Activated T-cell treated with anti-CD3 and anti-CD28 coated beads, Interleukin-2, amount 50 U/mL, for 24 hours (primary cell): ENCODE data around the gene NGRN.
"Not testable (repeated sequence)": the region's sequence is repeated elsewhere in the genome, so short reads cannot be mapped to it uniquely, and the experiment has no call there.

ENCODE experiments used
- DNase-seq: peaks from one replicate; pipeline ENCODE4 v3.0.0-alpha.2; 2020
- H3K27ac Mint-ChIP-seq: 2 replicates; pipeline ENCODE4 v1.8.0; 2020; ENCODE audit warnings: mild to moderate bottlenecking, mixed read lengths
- H3K27me3 Mint-ChIP-seq: 2 replicates; pipeline ENCODE4 v1.8.0; 2020; ENCODE audit warnings: mixed read lengths
- H3K36me3 Mint-ChIP-seq: 2 replicates; pipeline ENCODE4 v1.8.0; 2020; ENCODE audit warnings: low read depth, mixed read lengths
- H3K4me1 Mint-ChIP-seq: 2 replicates; pipeline ENCODE4 v1.8.0; 2020; ENCODE audit warnings: low read depth, mixed read lengths
- H3K4me3 Mint-ChIP-seq: 2 replicates; pipeline ENCODE4 v1.8.0; 2020; ENCODE audit warnings: mild to moderate bottlenecking, moderate library complexity, mixed read lengths
- H3K9me3 Mint-ChIP-seq: 2 replicates; pipeline ENCODE4 v1.8.0; 2020; ENCODE audit warnings: mixed read lengths

The NGRN gene

DNA sequence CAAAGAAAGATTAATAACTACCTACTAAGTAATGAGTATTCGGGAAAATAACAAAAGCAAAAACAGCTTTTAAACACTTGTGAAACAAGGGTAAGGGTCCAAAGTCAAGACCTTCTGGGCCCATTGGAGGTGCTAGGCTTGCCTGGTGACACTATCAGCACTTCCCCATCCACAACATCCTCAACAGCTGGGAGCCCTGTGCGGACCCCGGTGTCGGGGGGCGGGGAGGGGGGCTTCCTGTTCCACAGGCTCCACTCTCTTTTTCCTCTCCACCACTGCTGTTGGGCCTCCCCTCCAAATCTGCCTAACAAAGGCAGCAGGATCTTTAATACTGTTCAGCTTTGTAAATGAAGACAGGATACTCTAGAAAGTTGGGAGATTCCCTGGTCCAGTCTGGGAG, 21.6 kb downstream of the NGRN start:
- no peaks in the 10 kb centered on the region for H3K4me1 Mint-ChIP-seq
- H3K27ac Mint-ChIP-seq = no peak overlapping the region
- H3K4me3 Mint-ChIP-seq = no peak overlapping the region
- H3K9me3 Mint-ChIP-seq = no peaks in the 10 kb centered on the region
- no peaks in the 10 kb centered on the region for H3K36me3 Mint-ChIP-seq
- no peaks in the 10 kb centered on the region for H3K27me3 Mint-ChIP-seq
- DNase-seq = no peak

DNA sequence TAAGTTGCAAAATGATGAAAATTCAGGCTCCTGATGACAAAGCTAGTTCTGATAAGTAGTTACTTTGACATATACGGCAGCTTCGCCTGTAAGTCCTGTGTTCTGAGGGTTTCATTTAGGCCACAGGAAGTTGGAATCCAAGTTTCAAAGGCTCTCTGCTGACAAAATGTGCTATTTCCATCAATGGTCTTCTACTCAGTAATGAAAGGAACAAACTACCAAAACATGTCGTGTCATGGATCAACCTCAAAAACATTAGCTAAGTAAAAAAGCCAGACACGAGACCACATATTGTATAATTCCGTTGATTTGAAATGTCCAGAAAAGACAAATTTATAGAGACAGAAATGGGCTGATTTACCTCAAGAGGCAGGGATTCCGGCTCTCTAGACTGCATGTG, 22.5 kb downstream of the NGRN start:
- Mint-ChIP-seq H3K27me3 (no peaks in the 10 kb centered on the region), H3K9me3 (no peaks in the 10 kb centered on the region), H3K4me3 (no peak overlapping the region), H3K36me3 (no peaks in the 10 kb centered on the region), H3K27ac (no peak overlapping the region), H3K4me1 (no peaks in the 10 kb centered on the region)
- DNase-seq = no peak

DNA sequence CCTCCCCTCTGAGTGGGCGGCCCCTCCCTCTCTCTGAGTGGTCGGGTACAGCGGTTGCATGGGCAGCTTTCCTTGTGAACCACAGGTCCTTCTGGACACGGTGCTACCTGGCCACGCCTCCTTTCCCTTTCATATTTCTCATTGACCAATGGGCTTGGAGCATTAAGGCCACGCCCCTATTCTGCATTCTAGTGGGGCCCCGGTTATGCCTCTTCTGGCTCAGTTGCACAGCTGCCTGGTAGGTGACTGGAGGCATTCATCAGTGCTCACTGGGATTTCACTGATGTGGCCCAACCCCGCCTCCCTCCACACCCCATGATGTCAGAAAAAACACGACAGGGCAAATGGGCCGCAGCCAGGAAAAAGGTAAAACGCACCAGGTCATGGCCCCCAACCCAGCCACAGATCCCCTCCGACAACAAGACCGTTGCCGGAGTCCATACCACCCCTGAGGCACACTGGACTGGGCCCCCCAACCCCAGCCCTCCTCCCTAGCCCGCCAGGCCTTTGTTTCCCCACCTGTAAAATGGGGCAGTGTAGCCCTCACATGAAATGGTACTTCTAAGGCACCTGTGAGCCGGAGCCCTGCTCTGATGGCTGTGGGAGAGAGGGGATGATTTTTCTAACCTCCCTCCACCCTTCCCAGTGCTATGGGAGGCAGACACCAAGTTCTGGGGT, 26.3 kb downstream of the NGRN start:
- no peak for DNase-seq

DNA sequence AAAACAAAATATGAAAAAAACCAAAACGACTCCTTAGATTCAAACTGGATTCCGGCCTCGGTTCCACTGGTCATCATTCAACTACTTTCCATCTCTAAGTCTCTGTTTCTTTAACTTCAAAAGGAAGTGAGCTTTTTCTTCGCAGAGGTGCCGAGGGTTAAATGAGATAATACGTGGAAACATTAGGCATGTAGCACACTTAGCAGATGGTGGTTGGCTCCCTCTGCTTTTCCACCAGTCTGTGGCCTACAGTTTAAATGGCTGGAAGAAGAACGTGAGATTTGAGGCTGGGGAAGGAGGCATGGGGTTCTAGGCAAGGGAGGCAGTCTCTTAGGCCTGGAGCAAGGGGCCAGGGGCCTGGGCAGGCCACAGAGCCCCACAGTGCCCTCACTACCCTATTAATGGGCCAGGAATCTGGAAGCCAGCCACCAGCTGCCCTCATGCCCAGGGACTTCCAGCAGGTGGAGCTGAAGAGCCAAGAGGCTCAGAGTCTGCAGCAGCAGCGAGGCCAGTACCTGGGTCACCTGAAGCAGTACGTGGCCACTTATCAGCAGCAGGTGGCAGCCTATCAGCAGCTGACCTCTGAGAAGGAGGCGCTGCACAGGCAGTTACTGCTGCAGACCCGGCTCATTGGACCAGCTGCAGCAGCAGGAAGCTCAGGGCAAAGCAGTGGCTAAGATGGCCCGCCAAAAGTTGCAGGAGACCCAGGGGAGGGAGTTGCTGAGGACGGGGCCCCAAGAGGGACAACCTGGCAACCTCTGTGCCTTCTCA, 27.8 kb downstream of the NGRN start:
- H3K4me3 Mint-ChIP-seq, H3K27me3 Mint-ChIP-seq, H3K36me3 Mint-ChIP-seq, H3K9me3 Mint-ChIP-seq, H3K27ac Mint-ChIP-seq: not testable (repeated sequence)
- H3K4me1 Mint-ChIP-seq = peaks cover 11% of the 10 kb centered on the region
- peak; percentile 82 for DNase-seq

More for the DNA sequence above, 26.3 kb downstream of the NGRN start:
- no peak overlapping the region for H3K27ac Mint-ChIP-seq
- H3K4me1 Mint-ChIP-seq = peaks cover 7% of the 10 kb centered on the region
- H3K4me3 Mint-ChIP-seq = no peak overlapping the region
- peaks cover 3% of the 10 kb centered on the region for H3K27me3 Mint-ChIP-seq
- no peaks in the 10 kb centered on the region for H3K9me3 Mint-ChIP-seq
- H3K36me3 Mint-ChIP-seq = no peaks in the 10 kb centered on the region

DNA sequence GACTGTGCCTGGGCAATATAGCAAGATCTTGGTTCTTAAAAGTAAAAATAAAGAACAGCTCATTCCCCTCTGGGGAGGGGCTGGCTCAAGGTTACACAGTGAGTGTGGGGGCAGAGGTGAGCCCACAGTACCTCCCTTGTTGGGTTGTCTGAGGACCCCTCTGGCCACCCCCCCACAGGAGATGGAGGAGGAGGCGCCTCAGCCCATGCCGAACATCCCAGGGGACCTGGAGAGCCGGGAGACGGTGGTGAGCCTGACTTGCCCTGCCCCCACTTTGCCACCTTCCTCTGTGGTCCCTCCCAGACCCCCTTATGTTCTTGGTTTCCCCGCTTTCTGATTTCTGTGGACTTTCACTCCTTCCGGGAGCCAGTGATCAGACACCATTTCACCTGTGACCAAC, 28.7 kb downstream of the NGRN start:
- Mint-ChIP-seq H3K27ac (no peak overlapping the region), H3K9me3 (no peaks in the 10 kb centered on the region), H3K4me3 (no peak overlapping the region), H3K36me3 (no peaks in the 10 kb centered on the region), H3K4me1 (peaks cover 11% of the 10 kb centered on the region), H3K27me3 (peaks cover 3% of the 10 kb centered on the region)
- DNase-seq = no peak

DNA sequence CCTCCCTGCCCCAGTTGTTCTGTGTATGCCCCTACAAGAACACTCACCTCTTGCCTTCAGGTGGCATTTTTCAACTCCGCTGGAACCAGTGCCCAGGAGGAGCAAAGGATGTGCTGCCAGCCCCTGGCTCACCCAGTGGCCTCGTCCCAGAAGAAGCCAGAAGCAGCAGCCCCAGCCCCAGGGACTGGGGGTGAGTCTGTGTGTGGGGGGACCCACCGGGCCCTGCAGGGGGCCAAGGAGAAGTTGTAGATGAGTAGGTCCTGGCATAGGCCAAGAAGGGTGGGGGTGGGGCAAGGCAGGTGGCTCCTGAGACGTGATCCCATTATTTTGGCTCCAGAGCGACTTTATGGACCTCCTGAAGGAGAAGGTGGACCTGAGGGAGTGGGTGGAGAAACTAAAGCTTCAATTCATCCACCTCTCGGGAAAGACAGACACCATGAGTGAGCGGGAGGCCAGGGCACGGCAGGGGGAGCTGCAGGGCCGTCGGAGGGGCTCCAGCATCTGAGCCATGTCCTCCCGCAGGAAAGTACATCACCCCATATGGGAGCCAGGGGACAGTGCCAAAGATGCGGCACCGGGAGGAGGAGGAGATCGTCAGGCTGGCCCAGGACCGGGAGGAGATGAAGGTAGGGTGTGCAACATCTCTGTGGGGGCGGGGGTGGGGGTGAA, 29.3 kb downstream of the NGRN start:
- Mint-ChIP-seq H3K27ac (no peak overlapping the region), H3K27me3 (peaks cover 3% of the 10 kb centered on the region), H3K36me3 (no peaks in the 10 kb centered on the region), H3K9me3 (no peaks in the 10 kb centered on the region), H3K4me1 (peaks cover 11% of the 10 kb centered on the region), H3K4me3 (no peak overlapping the region)
- no peak for DNase-seq

DNA sequence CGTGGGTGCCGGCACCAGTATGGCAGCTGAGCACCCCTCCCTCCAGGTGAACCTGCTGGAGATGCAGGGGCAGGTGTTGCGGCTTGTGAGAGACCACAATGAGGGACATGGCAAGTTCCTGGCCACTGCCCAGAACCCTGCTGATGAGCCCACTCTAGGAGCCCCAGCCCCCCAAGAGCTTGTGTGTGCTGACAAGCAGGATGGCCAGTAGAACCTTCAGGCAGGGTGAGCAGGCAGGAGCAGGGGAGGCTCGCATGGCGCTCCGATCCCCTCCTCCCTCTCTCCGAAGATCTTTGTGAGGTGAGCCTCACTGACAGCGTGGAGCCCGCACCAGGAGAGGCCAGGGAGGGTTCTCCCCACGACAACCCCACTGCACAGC, 29.8 kb downstream of the NGRN start:
- no peak overlapping the region for H3K27ac Mint-ChIP-seq
- peaks cover 3% of the 10 kb centered on the region for H3K27me3 Mint-ChIP-seq
- no peaks in the 10 kb centered on the region for H3K9me3 Mint-ChIP-seq
- no peak overlapping the region for H3K4me3 Mint-ChIP-seq
- no peaks in the 10 kb centered on the region for H3K36me3 Mint-ChIP-seq
- DNase-seq = no peak
- peaks cover 11% of the 10 kb centered on the region for H3K4me1 Mint-ChIP-seq

DNA sequence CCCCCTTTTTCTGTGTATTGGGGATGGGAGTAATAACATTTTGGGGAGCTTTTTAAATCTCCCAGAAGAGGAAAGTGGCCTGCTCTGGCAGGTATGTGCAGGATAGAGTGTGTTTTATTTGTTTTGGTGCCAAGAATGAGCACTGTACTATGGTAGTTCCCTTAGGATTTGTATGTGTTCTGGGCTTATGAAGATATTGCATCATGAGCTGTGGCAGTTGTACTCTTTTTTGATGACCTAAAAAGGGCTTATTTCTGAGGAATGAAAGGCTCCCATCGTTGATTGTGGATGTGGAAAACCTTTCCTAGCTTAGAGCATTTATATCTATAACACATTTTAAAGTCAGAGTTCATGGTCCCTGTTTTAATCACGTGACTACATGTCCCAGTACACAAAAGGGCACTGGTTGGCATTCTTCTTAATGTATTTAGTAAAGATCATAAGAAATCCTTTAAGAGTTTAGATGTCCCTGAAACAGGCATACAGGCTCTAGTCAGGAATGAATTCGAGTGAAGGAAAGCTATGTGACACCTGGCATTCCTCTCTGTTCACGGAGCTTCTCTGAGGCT, 30.9 kb downstream of the NGRN start:
- not testable (repeated sequence) for H3K4me3 Mint-ChIP-seq, H3K27me3 Mint-ChIP-seq, H3K27ac Mint-ChIP-seq, H3K36me3 Mint-ChIP-seq, DNase-seq, H3K9me3 Mint-ChIP-seq
- peaks cover 16% of the 10 kb centered on the region for H3K4me1 Mint-ChIP-seq

DNA sequence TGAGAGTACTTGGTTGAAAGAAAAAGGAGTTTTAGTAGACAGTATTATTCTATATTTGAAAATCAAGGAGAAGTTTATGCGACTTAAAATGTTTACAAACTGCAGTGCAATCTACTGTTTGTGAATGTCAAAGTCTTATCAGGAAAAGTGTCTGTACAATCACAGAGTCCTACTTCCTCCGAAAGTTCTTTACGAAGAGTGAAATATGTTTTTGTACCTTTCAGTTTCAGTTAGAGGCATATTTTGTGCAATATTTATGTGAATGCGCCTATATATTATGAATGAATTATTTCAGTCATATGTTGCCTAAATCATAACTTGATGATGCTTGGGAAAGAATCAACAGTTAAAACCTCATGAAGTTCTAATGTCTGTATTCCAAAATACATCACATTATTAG, 31.5 kb downstream of the NGRN start:
- H3K27ac Mint-ChIP-seq = no peak overlapping the region
- H3K4me1 Mint-ChIP-seq = peaks cover 22% of the 10 kb centered on the region

DNA sequence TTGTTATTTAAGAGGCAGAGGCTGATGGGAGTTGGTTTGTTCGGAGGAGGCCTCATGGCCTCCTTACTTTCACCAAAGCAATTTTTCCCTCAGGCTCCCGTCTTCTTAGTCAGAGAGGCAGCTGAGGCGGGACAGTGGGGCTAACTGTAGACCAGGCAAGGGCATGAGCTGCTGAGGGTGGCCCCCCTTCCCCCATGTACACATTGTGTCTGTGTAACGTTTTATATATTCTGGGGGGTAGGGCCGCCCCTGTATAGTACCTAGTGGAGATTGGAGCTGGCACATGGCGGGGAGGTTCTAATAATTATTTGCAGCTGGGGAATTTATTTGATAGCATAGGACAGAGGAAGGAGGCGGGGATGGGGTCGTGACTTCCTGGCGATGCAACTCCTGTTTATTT, 35.1 kb downstream of the NGRN start:
- Mint-ChIP-seq H3K27me3 (no peaks in the 10 kb centered on the region), H3K27ac (no peak overlapping the region), H3K4me1 (peaks cover 28% of the 10 kb centered on the region), H3K36me3 (no peaks in the 10 kb centered on the region), H3K4me3 (no peak overlapping the region), H3K9me3 (no peaks in the 10 kb centered on the region)
- DNase-seq = no peak

More for the DNA sequence above, 31.5 kb downstream of the NGRN start:
- no peak for DNase-seq
- no peak overlapping the region for H3K4me3 Mint-ChIP-seq
- no peaks in the 10 kb centered on the region for H3K9me3 Mint-ChIP-seq
- H3K27me3 Mint-ChIP-seq = peaks cover 3% of the 10 kb centered on the region
- no peaks in the 10 kb centered on the region for H3K36me3 Mint-ChIP-seq

DNA sequence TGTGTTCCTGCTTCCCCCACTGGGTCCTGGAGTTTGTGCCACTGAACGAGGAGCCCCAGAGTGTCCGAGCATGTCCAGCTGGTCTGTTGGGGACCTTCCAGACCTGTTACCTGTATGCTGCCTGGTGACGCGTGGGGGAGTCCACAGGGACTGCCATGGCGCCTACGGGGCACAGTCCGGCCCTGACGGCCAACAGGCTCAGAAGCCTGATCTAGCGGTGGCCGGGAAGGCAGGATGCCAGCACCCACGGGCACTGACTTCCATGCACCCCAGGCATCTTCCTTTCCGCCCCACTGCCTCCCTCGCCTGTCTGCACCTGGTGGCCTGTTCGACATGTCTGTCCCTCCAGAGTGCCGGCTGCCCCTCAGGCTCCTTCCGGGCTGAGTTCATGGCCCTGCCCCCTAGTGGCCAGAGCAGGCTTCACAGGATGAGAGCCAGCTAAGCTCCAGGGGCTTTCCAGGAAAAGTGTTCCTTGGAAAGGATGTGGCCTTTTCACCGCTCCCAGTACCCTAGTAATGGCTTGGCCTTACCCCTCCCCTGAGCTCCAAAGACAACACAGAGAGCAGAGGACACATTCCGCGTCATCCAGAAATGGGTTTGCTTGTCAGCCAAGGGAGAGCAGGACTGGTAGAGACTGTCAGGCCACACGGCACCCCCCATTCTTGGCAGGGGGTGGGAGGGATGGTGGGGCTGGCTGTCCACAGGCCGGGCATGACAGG, 35.7 kb downstream of the NGRN start:
- Mint-ChIP-seq H3K4me1 (peaks cover 34% of the 10 kb centered on the region), H3K27me3 (no peaks in the 10 kb centered on the region), H3K36me3 (no peaks in the 10 kb centered on the region), H3K4me3 (no peak overlapping the region), H3K9me3 (no peaks in the 10 kb centered on the region), H3K27ac (no peak overlapping the region)
- DNase-seq = peak; percentile 77

DNA sequence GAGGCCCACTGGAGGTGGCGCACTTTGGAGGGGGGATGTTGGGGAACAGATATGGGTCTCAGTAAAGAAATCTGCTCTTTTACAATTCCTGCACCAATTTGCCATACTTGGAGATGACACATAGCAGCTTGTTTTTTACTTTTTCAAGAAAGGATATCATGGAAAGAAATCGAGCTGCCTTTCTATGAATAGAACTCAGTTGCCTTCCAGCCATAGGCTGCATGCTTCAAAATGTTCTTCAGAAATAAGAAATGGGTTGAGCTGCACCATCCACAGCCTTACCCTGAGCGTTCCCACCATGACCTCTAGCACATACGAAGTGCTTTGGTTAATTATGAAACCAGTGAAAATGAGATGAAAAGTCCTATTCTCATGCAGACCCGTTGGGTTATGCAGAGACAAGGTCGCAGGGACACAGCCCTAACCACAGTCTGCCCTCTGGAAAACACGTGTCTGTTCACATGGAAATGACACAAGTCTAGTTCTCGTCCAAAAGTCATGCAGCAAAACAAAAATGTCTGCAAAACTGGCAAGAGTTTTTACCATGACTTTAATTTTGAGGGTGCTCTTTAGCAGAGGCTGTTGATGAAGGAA, 36.3 kb downstream of the NGRN start:
- H3K4me1 Mint-ChIP-seq = peaks cover 41% of the 10 kb centered on the region
- no peak overlapping the region for H3K4me3 Mint-ChIP-seq
- no peaks in the 10 kb centered on the region for H3K36me3 Mint-ChIP-seq
- no peak for DNase-seq
- no peaks in the 10 kb centered on the region for H3K27me3 Mint-ChIP-seq
- no peak overlapping the region for H3K27ac Mint-ChIP-seq
- no peaks in the 10 kb centered on the region for H3K9me3 Mint-ChIP-seq

DNA sequence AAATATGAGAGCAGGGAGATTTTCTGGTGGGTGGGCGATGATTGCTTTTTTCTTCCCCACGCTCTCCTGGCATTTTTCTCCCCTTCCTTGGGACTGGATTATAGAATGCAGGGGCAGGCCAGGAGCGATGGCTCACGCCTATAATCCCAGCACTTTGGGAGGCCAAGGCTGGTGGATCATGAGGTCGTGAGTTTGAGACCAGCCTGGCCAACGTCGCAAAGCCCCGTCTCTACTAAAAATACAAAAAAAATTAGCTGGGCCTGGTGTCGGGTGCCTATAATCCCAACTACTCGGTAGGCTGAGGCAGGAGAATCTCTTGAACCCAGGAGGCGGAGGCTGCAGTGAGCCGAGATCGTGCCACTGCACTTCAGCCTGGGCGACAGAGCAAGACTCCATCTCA, 39.9 kb downstream of the NGRN start:
- H3K27ac Mint-ChIP-seq, H3K36me3 Mint-ChIP-seq, H3K9me3 Mint-ChIP-seq, H3K4me3 Mint-ChIP-seq, H3K27me3 Mint-ChIP-seq, DNase-seq: not testable (repeated sequence)
- peaks cover 49% of the 10 kb centered on the region for H3K4me1 Mint-ChIP-seq

DNA sequence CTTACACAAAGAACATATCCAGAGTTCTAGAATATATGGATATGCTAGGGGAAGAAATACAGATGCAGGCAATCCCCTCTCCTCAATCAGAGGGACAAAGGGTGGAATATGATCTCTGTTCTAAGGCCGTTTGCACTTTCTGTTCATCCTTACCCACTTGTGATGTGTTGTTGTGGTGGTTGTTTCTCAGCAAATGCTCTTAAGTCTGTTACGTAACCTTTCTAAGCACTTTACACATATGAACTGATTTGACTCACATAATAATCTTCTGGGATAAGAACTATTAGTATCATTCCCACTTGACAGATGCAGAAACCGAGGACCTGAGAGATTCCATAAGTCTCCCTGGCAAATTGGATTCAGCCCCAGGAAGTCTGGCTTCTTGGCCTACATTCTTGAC, 40.5 kb downstream of the NGRN start:
- H3K27me3 Mint-ChIP-seq = no peaks in the 10 kb centered on the region
- H3K27ac Mint-ChIP-seq = peak overlapping the region; percentile 75
- H3K4me1 Mint-ChIP-seq = peaks cover 49% of the 10 kb centered on the region
- H3K9me3 Mint-ChIP-seq = no peaks in the 10 kb centered on the region
- H3K4me3 Mint-ChIP-seq = peak overlapping the region; percentile 61
- no peak for DNase-seq
- H3K36me3 Mint-ChIP-seq = no peaks in the 10 kb centered on the region
